Lung (tissue), 12 donors: ENCODE data around the gene MTO1. TPM values are rescaled to one million over a fixed set of nuclear protein-coding genes. Genes with fewer than 3 reads are reported as not detected.

ENCODE experiments used
- ATAC-seq: fragments of 200-7000 bp; cut with Tn5 transposase; one replicate; pipeline ENCODE4 v1.9.1; 2020; ENCODE audit warnings: moderate number of reproducible peaks; ENCODE audit not compliant: insufficient read depth, low FRiP score
- DNase-seq, 3 donors: peaks; one replicate each; pipeline ENCODE4 v3.0.0-alpha.2; 2013 to 2017
- H3K27ac ChIP-seq, 2 donors: one replicate each; pipeline ENCODE4 v1.5.1; 2013; ENCODE audit warnings: mild to moderate bottlenecking in 2 of 2, moderate library complexity in 2 of 2, control low read depth in 1 of 2, inconsistent platforms in 1 of 2, low read depth in 1 of 2, low read length in 1 of 2
- H3K27me3 ChIP-seq, 3 donors: one replicate each; pipeline ENCODE4 v1.5.1; 2013; ENCODE audit warnings: low read length in 2 of 3; ENCODE audit not compliant: control insufficient read depth in 3 of 3, insufficient read depth in 3 of 3
- H3K36me3 ChIP-seq, 4 donors: one replicate each; pipeline ENCODE4 v1.5.1; 2013; ENCODE audit warnings: low read length in 4 of 4, mild to moderate bottlenecking in 1 of 4, moderate library complexity in 1 of 4; ENCODE audit not compliant: control insufficient read depth in 4 of 4, insufficient read depth in 4 of 4
- H3K4me1 ChIP-seq, 5 donors: one replicate each; pipeline ENCODE4 v1.5.1; 2013; ENCODE audit warnings: low read length in 5 of 5, mild to moderate bottlenecking in 2 of 5, moderate library complexity in 1 of 5; ENCODE audit not compliant: control insufficient read depth in 5 of 5, insufficient read depth in 5 of 5
- H3K4me3 ChIP-seq: one replicate; pipeline ENCODE4 v1.5.1; 2013; ENCODE audit warnings: mild to moderate bottlenecking, control low read depth, moderate library complexity
- H3K9ac ChIP-seq, 2 donors: one replicate each; pipeline ENCODE4 v1.5.1; 2013; ENCODE audit warnings: low read length in 2 of 2, control low read depth in 1 of 2; ENCODE audit not compliant: insufficient read depth in 1 of 2
- H3K9me3 ChIP-seq, 4 donors: one replicate each; pipeline ENCODE4 v1.5.1; 2013; ENCODE audit warnings: low read length in 3 of 4, mild to moderate bottlenecking in 1 of 4, moderate library complexity in 1 of 4; ENCODE audit not compliant: control insufficient read depth in 4 of 4, insufficient read depth in 3 of 4
- CTCF ChIP-seq: IDR thresholded peaks from 2 replicates; pipeline ENCODE4 v1.5.1; 2012; ENCODE audit warnings: mild to moderate bottlenecking; ENCODE audit errors: control extremely low read depth, extremely low read depth
- WGBS, 2 donors: extraction: QIAGEN DNeasy Blood & Tissue Kit; methylation state at CpG; one replicate each; pipeline ENCODE4 v1.1.7; 2013; 5-methylcytosine and 5-hydroxymethylcytosine counted together
- polyA plus RNA-seq, 2 donors: library from polyadenylated mRNA; stranded (reverse); fragments of 200-250 nt; gene quantifications; one replicate each; pipeline ENCODE4 v1.2.1, GENCODE V29; 2013
- total RNA-seq, 2 donors: library from RNA; depleted of rRNA in 1 of 2; stranded (reverse); fragments of >200 nt in 1 of 2; gene quantifications; one replicate each; pipeline ENCODE4 v1.2.1, GENCODE V29; 2014 to 2021
- donor health status: control.
- donor health status: control.
- donor health status: Bipolar disorder and iron deficiency.
- donor health status: healthy.
- donor health status: DM: yes; HTN: yes; CAD: no.

The MTO1 gene
- total and polyA plus RNA-seq, 4 donors, result 11.1 to 23.6 (median 14.5) TPM

- peak; percentile 65 to 78 (median 70) for DNase-seq
- Histone ChIP-seq H3K4me3 (peak overlapping the region; percentile 86), H3K9me3 (no peaks in the 10 kb centered on the region), H3K4me1 (peaks cover 0 to 27% (median 2%) of the 10 kb centered on the region in 5 donors), H3K27ac (peak overlapping the region; percentile 92 to 97), H3K27me3 (no peaks in the 10 kb centered on the region), H3K36me3 (peaks cover 0 to 20% (median 9%) of the 10 kb centered on the region in 4 donors), H3K9ac (peak overlapping the region; percentile 44 to 82)
- TF ChIP-seq CTCF, result no peak
- peak; percentile 28 for ATAC-seq
- WGBS, 2 donors, result 4% methylated on average over 50 of the region's 50 CpGs
These were observed 62.0 kb downstream of the MTO1 start for GRCh38 chr6:73523434-73524123.

GRCh38 chr6:73525546-73526330 lies 64.2 kb downstream of the MTO1 start:
- Histone ChIP-seq H3K27ac (no peak overlapping the region), H3K9me3 (no peaks in the 10 kb centered on the region), H3K4me3 (no peak overlapping the region), H3K27me3 (no peaks in the 10 kb centered on the region), H3K36me3 (peaks cover 0 to under 1% (median 0%) of the 10 kb centered on the region in 4 donors), H3K9ac (no peak overlapping the region), H3K4me1 (peaks cover 0 to 15% (median 2%) of the 10 kb centered on the region in 5 donors)
- no peak for ATAC-seq
- no peak for DNase-seq
- TF ChIP-seq CTCF, result no peak
- 98% methylated on average over 3 of the region's 3 CpGs for WGBS, 2 donors

- Histone ChIP-seq H3K9ac (no peak overlapping the region), H3K4me3 (no peak overlapping the region), H3K27me3 (no peaks in the 10 kb centered on the region), H3K27ac (no peak overlapping the region), H3K36me3 (no peaks in the 10 kb centered on the region), H3K4me1 (peaks cover 0 to under 1% (median 0%) of the 10 kb centered on the region in 5 donors), H3K9me3 (no peaks in the 10 kb centered on the region)
- TF ChIP-seq CTCF, result no peak
- no peak for DNase-seq
- no peak for ATAC-seq
- WGBS, 2 donors, result 74 to 76% methylated on average over 7 of the region's 7 CpGs
These were observed 67.4 kb downstream of the MTO1 start for GRCh38 chr6:73528897-73529296.
